ENCODE data around the gene BHLHE23.

BHLHE23 gene

DNA sequence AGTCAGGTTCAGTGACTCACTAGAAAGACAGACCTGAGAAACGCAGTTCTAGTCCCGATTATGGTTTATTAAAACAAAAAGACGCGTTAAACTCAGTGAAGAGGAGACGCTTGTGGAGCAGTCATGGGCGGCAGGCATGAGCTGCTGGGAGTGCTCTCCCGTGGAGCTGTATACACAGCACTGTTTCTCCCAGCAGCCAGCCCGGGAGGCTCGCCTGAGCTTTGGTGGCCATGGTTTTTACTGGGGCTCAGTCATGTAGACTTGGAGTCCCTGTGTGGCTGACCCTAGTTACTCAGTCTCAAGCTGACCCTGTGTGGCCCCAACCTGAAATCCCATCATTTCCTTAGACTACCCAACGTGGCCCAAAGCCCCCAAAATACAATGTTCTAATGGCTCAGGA lies 41.2 kb upstream of the BHLHE23 start:
- Histone ChIP-seq H3K36me3 (ENCODE audit: insufficient read depth) (no peaks in the 10 kb centered on the region), H2AFZ (ENCODE audit: low read depth) (no peak overlapping the region), H3K27me3 (ENCODE audit: insufficient read depth, low read depth) (peaks cover 97% of the 10 kb centered on the region), H3K9ac (no peak overlapping the region), H3K4me3 (IDR thresholded peaks at IDR 0.05; ENCODE audit: insufficient read depth, low read depth, low read length) (no peak overlapping the region), H3K27ac (no peak overlapping the region), H3K4me2 (no peak overlapping the region), H3K79me2 (ENCODE audit: insufficient read depth, low read depth) (no peaks in the 10 kb centered on the region), H4K20me1 (ENCODE audit: insufficient read depth) (no peaks in the 10 kb centered on the region), H3K4me1 (ENCODE audit: low read depth, poor library complexity, severe bottlenecking) (no peaks in the 10 kb centered on the region)
- TF ChIP-seq, protein P1, sequence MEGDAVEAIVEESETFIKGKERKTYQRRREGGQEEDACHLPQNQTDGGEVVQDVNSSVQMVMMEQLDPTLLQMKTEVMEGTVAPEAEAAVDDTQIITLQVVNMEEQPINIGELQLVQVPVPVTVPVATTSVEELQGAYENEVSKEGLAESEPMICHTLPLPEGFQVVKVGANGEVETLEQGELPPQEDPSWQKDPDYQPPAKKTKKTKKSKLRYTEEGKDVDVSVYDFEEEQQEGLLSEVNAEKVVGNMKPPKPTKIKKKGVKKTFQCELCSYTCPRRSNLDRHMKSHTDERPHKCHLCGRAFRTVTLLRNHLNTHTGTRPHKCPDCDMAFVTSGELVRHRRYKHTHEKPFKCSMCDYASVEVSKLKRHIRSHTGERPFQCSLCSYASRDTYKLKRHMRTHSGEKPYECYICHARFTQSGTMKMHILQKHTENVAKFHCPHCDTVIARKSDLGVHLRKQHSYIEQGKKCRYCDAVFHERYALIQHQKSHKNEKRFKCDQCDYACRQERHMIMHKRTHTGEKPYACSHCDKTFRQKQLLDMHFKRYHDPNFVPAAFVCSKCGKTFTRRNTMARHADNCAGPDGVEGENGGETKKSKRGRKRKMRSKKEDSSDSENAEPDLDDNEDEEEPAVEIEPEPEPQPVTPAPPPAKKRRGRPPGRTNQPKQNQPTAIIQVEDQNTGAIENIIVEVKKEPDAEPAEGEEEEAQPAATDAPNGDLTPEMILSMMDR (conservative IDR thresholded peaks at IDR 0.05; ENCODE audit: low read depth, low read length), result no peak

DNA sequence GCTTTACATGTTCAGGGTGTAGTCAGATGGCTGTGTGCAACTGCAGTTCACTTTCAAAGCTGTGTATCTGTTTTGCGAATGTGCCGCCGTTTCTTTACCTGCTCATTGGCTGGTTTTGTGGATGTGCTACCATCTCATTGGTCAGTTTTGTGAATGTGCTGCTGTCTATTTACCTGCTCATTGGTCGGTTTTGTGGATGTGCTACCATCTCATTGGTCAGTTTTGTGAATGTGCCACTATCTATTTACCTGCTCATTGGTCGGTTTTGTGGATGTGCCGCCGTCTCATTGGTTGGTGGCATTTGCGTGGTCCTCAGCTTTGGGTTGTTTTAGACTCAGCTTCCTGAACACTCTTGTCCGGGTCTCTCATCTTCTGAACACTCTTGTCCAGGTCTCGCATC lies 40.5 kb upstream of the BHLHE23 start:
- Histone ChIP-seq H3K4me3 (IDR thresholded peaks at IDR 0.05; ENCODE audit: insufficient read depth, low read depth, low read length) (no peak overlapping the region), H4K20me1 (ENCODE audit: insufficient read depth) (no peaks in the 10 kb centered on the region), H3K79me2 (ENCODE audit: insufficient read depth, low read depth) (no peaks in the 10 kb centered on the region), H3K4me2 (no peak overlapping the region), H3K27ac (no peak overlapping the region), H3K9ac (no peak overlapping the region), H2AFZ (ENCODE audit: low read depth) (no peak overlapping the region), H3K4me1 (ENCODE audit: low read depth, poor library complexity, severe bottlenecking) (no peaks in the 10 kb centered on the region), H3K27me3 (ENCODE audit: insufficient read depth, low read depth) (peaks cover 97% of the 10 kb centered on the region), H3K36me3 (ENCODE audit: insufficient read depth) (no peaks in the 10 kb centered on the region)
- TF ChIP-seq, protein P1 (conservative IDR thresholded peaks at IDR 0.05; ENCODE audit: low read depth, low read length), result no peak

DNA sequence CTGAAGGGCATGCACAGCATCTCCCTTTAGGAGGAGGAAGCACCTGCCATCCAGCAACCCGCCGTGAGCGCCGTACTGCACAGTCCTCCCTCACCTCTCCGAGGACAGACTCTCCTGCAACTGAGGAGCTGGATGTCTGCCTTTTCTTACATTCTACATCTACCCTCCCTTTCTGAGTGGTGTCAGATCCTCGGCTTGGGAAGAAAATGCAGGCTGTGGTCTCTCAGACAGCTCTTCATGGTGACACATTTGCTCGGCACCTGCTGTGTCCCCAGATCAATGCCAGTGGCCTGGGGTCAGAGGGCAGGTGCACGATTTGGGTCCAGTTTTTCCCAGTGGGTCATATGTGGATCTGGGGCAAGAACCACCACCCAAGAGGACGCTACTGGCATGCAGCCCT lies 40.1 kb upstream of the BHLHE23 start:
- Histone ChIP-seq H3K79me2 (ENCODE audit: insufficient read depth, low read depth) (no peaks in the 10 kb centered on the region), H3K27me3 (ENCODE audit: insufficient read depth, low read depth) (peaks cover 97% of the 10 kb centered on the region), H3K4me1 (ENCODE audit: low read depth, poor library complexity, severe bottlenecking) (no peaks in the 10 kb centered on the region), H3K4me2 (no peak overlapping the region), H3K9ac (no peak overlapping the region), H3K36me3 (ENCODE audit: insufficient read depth) (no peaks in the 10 kb centered on the region), H3K4me3 (IDR thresholded peaks at IDR 0.05; ENCODE audit: insufficient read depth, low read depth, low read length) (no peak overlapping the region), H3K27ac (no peak overlapping the region), H2AFZ (ENCODE audit: low read depth) (no peak overlapping the region), H4K20me1 (ENCODE audit: insufficient read depth) (no peaks in the 10 kb centered on the region)
- TF ChIP-seq, protein P1 (conservative IDR thresholded peaks at IDR 0.05; ENCODE audit: low read depth, low read length), result no peak

DNA sequence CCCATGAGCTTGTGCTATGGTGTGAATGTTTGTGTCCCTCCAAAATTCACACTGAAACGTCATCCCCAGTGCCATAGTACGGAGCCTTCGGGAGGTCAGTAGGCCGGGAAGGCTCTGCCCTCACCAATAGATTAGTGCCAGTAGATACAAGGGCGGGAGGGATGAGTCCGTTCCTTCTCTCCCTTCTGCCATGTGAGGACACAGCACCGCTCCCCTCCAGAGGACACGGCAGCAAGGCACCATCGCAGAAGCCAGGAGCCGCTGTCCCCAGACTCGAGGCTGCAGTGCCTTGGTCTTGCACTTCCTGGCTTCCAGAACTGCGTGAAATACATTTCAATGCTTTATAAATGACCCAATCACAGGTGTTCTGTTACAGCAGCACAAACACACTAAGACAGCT lies 39.2 kb upstream of the BHLHE23 start:
- TF ChIP-seq, protein P1 (conservative IDR thresholded peaks at IDR 0.05; ENCODE audit: low read depth, low read length), result no peak

More for the DNA sequence above, 39.2 kb upstream of the BHLHE23 start:
- no peak overlapping the region for H3K4me3 ChIP-seq (IDR thresholded peaks at IDR 0.05; ENCODE audit: insufficient read depth, low read depth, low read length)
- no peak overlapping the region for H3K27ac ChIP-seq
- no peak overlapping the region for H2AFZ ChIP-seq (ENCODE audit: low read depth)
- no peak overlapping the region for H3K4me2 ChIP-seq
- no peaks in the 10 kb centered on the region for H3K4me1 ChIP-seq (ENCODE audit: low read depth, poor library complexity, severe bottlenecking)
- H3K27me3 ChIP-seq (ENCODE audit: insufficient read depth, low read depth), result peaks cover 97% of the 10 kb centered on the region
- no peak overlapping the region for H3K9ac ChIP-seq
- H4K20me1 ChIP-seq (ENCODE audit: insufficient read depth), result no peaks in the 10 kb centered on the region
- no peaks in the 10 kb centered on the region for H3K36me3 ChIP-seq (ENCODE audit: insufficient read depth)
- H3K79me2 ChIP-seq (ENCODE audit: insufficient read depth, low read depth), result no peaks in the 10 kb centered on the region

Measured in KMS-11 (cell line).